Sigmoid colon (tissue), 4 donors: Measurements from ENCODE around the gene PRCP.

Source experiments
- EP300 ChIP-seq, 4 donors: sonication (generic); formaldehyde crosslinking; IDR thresholded peaks; one replicate each; pipeline ENCODE4 v1.6.1; 2017; ENCODE audit warnings: antibody characterized with exemption in 4 of 4
- POLR2A ChIP-seq, 2 donors: fragments of 450-650 bp; IDR thresholded peaks; one replicate each; pipeline ENCODE4 v1.6.1; 2016; ENCODE audit warnings: antibody characterized with exemption in 2 of 2, mild to moderate bottlenecking in 2 of 2, moderate library complexity in 2 of 2
- TF ChIP-seq, protein P1 (sequence below), 4 experiments: fragments of 450-650 bp in 3 of 4; fragments of 200-600 bp in 1 of 4; IDR thresholded peaks; one replicate each; pipeline ENCODE4 v1.5.1; 2016 to 2019; ENCODE audit warnings: antibody characterized with exemption in 4 of 4, mild to moderate bottlenecking in 3 of 4, moderate library complexity in 2 of 4

DNA sequence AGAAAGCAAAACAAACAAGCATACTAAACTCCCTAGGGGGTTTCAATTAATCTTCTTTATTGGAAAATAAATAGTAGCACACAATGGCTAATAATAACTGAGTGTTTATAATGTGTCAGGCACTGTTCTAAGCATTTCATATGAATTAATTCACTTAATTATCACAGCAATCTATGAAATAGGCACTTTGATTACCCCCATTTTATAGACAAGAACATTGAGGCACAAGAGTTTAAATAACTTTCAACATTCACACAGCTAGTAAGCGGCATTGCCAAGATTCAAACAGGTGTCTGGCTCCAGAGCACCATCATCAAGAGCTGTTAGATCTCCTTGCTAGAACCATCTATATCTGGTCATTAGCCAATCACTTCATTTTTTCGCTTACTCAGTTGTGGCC, 43.1 kb downstream of the PRCP start:
- TF ChIP-seq, protein P1, sequence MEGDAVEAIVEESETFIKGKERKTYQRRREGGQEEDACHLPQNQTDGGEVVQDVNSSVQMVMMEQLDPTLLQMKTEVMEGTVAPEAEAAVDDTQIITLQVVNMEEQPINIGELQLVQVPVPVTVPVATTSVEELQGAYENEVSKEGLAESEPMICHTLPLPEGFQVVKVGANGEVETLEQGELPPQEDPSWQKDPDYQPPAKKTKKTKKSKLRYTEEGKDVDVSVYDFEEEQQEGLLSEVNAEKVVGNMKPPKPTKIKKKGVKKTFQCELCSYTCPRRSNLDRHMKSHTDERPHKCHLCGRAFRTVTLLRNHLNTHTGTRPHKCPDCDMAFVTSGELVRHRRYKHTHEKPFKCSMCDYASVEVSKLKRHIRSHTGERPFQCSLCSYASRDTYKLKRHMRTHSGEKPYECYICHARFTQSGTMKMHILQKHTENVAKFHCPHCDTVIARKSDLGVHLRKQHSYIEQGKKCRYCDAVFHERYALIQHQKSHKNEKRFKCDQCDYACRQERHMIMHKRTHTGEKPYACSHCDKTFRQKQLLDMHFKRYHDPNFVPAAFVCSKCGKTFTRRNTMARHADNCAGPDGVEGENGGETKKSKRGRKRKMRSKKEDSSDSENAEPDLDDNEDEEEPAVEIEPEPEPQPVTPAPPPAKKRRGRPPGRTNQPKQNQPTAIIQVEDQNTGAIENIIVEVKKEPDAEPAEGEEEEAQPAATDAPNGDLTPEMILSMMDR (IDR thresholded peaks at IDR 0.05) = no peak
- TF ChIP-seq EP300 (IDR thresholded peaks at IDR 0.05) (no peak), POLR2A (IDR thresholded peaks at IDR 0.05) (no peak)
